ENCODE measurements around the gene PTK6. TPM values are rescaled to one million over a fixed set of nuclear protein-coding genes. Genes with fewer than 3 reads are reported as not detected.

Gene PTK6
- total RNA-seq, 2 experiments from 2014 or later, result 0.34 TPM; not detected in 1

DNA sequence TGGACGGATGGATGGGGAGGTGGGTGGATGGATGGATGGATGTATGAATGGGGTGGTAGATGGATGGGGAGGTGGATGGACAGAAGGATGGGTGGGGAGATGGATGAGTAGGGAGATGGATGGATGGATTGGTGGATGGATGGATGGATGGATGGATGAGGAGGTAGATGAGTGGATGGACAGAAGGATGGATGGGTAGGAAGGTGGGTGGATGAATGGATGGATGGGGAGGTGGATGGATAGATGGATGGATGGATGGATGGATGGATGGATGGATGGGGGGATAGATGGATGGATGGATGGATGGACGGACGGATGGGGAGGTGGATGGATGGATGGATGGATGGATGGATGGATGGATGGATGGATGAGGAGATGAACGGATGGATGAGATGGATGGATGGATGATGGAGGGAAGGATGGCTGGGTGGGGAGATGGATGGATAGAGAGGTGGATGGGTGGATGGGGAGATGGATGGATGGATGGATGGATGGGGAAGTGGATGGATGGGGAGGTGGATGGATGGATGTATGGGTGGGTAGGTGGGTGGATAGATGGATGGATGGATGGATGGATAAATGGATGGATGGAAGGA, 45.4 kb downstream of the PTK6 start:
- ATAC-seq, result no peak
- peaks cover 8% of the 10 kb centered on the region for H3K27me3 Mint-ChIP-seq (ENCODE audit: low read depth)

DNA sequence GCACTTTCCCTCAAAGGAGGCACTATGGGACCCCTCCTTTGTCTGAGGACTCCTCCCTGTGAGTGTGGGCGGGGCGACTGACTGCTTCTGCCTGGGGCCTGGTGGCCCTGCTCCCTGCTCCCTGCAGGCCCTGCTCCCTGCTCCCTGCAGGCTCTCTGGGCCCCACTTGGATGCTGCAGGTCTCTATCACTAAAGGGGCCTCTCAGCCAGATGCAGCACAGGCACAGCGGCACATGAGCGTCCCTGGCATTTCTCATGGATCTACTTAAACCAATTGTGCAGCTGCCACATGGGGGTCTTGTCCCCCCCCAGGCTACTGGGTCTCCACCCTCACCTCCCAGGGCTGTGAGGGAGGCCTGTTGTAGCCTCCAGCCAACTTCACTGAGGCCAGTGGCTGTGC, 46.1 kb downstream of the PTK6 start:
- no peak overlapping the region for H3K4me3 Mint-ChIP-seq
- H3K9me3 Mint-ChIP-seq (ENCODE audit: insufficient read depth), result no peaks in the 10 kb centered on the region
- DNase-seq (no peak), ATAC-seq (no peak)
- ChIA-PET CTCF (no interaction called here), POLR2A (no interaction called here)
- H3K27ac Mint-ChIP-seq, result no peak overlapping the region
- H3K27me3 Mint-ChIP-seq (ENCODE audit: low read depth), result peaks cover 8% of the 10 kb centered on the region
- no peaks in the 10 kb centered on the region for H3K4me1 Mint-ChIP-seq (ENCODE audit: low read depth)
- no peaks in the 10 kb centered on the region for H3K36me3 Mint-ChIP-seq (ENCODE audit: low read depth)

More for the DNA sequence above, 45.4 kb downstream of the PTK6 start:
- Mint-ChIP-seq H3K4me1 (ENCODE audit: low read depth) (peaks cover 5% of the 10 kb centered on the region), H3K9me3 (ENCODE audit: insufficient read depth) (no peaks in the 10 kb centered on the region), H3K4me3 (no peak overlapping the region), H3K27ac (no peak overlapping the region), H3K36me3 (ENCODE audit: low read depth) (no peaks in the 10 kb centered on the region)
- CTCF ChIA-PET, result no interaction called here
- no peak for DNase-seq
- POLR2A ChIA-PET, result no interaction called here

DNA sequence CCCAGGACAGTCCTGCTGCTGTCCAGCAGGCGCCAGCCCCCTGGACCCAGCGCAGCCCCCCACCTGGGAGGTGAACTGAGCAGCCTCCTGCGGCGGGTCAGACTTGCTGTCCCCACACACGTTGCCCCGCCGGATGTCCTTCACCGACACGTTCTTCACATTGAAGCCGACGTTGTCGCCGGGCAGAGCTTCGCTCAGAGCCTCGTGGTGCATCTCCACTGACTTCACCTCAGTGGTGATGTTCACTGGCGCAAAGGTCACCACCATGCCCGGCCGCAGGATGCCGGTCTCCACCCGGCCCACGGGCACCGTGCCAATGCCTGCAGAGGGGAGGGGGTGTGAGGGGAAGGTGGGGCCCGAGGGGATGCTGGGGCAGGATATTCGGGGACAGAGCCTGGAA, 46.8 kb downstream of the PTK6 start:
- H3K4me3 Mint-ChIP-seq, result no peak overlapping the region
- no peak for ATAC-seq
- ChIA-PET POLR2A (no interaction called here), CTCF (no interaction called here)
- peaks cover 8% of the 10 kb centered on the region for H3K27me3 Mint-ChIP-seq (ENCODE audit: low read depth)
- H3K36me3 Mint-ChIP-seq (ENCODE audit: low read depth), result no peaks in the 10 kb centered on the region
- DNase-seq, result no peak
- H3K9me3 Mint-ChIP-seq (ENCODE audit: insufficient read depth), result no peaks in the 10 kb centered on the region
- no peaks in the 10 kb centered on the region for H3K4me1 Mint-ChIP-seq (ENCODE audit: low read depth)
- H3K27ac Mint-ChIP-seq, result no peak overlapping the region

DNA sequence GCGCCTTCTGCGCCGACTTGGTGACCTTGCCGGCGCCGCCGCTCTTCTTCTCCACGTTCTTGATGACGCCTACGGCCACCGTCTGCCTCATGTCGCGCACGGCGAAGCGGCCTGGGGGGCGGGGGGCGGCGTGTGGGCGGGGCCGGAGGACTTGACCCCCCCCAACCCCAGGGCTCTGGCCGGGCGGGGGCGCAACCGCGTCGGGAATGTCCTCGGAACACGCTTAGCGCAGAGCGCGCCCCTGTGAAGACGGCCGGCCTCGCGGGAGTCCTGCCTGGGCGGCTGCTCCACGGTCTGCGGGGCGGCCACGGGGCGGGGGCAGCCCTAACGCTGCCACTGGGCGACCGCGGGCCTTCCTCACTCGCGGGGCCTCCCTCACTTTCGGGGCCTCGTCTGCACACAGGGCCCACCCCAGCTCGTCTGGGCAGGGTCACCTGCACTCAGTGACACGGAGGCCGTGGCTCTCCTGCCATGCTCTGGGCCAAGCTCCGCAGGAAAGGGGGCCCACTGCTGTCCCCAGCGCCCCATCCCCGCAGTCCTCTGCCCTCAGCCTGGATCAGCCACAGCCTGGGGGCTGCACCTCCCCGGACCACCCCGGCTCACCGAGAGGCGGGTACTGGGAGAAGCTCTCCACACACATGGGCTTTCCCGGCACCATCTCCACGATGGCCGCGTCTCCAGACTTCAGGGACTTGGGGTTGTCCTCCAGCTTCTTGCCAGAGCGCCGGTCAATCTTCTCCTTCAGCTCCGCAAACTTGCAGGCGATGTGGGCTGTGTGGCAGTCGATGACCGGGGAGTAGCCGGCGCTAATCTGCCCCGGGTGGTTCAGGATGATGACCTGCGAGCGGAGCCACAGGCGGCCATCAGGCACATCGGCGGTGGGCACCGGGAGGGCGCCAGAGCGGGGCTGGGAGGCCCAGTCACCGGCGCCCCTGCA, 48.6 kb downstream of the PTK6 start:
- Mint-ChIP-seq H3K9me3 (ENCODE audit: insufficient read depth) (no peaks in the 10 kb centered on the region), H3K4me3 (no peak overlapping the region), H3K36me3 (ENCODE audit: low read depth) (no peaks in the 10 kb centered on the region), H3K27me3 (ENCODE audit: low read depth) (peaks cover 8% of the 10 kb centered on the region), H3K27ac (no peak overlapping the region), H3K4me1 (ENCODE audit: low read depth) (no peaks in the 10 kb centered on the region)
- ChIA-PET POLR2A (no interaction called here), CTCF (no interaction called here)
- ATAC-seq (no peak), DNase-seq (no peak)

DNA sequence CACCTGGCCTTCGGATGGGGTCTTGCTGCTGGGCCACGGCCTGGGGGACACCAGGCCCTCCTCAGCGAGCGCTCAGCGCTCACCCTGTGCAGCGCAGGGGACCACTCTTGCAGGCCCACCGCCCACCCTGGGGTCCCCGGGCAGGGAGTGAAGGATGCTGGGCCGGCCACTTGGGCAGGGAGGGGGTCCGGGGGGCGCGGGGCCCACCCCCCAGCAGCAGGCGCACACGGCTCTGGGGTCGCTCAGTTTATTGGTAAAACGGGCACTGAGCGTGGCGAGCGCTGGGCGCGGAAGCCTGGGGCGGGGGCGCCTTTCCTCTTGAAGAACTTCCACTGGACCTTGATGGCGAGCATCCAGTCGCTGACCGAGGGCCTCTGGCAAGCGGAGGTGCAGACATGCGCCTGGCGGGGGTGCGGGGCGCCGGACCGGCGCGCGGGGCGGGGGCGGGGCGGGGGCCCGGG, 49.4 kb downstream of the PTK6 start:
- H3K4me1 Mint-ChIP-seq (ENCODE audit: low read depth), result no peaks in the 10 kb centered on the region
- DNase-seq (no peak), ATAC-seq (no peak)
- no peaks in the 10 kb centered on the region for H3K36me3 Mint-ChIP-seq (ENCODE audit: low read depth)
- no peaks in the 10 kb centered on the region for H3K9me3 Mint-ChIP-seq (ENCODE audit: insufficient read depth)
- ChIA-PET CTCF (no interaction called here), POLR2A (no interaction called here)
- H3K27ac Mint-ChIP-seq, result no peak overlapping the region
- H3K4me3 Mint-ChIP-seq, result no peak overlapping the region
- peaks cover 10% of the 10 kb centered on the region for H3K27me3 Mint-ChIP-seq (ENCODE audit: low read depth)

DNA sequence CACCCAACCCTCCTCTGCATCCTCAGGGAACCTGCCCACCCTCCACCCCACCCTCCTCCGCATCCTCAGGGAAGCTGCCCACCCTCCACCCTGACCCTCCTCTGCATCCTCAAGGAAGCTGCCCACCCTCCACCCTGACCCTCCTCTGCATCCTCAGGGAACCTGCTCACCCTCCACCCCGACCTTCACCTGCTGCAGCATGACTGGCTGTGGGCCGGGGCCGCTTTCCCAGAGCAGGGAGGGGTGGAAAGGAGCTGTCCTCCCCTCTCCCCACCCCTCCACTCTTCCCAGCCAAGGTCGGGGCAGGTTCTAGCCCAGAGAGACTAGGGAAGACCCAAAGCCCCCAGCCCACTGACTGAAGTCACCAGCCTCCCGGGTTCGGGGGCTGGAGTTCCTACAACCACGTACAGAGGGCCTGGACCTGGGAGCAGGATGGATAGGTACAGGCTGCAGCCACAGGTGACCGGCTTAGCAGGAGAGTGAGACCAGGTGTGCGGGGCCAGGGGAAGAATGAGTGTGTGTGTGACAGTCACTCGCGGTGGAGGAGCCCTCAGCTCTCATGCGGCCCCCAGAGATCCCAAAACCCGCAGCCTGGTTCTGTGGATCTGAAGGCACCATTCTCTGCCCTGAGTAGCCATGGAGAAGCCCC, 49.9 kb downstream of the PTK6 start:
- Mint-ChIP-seq H3K9me3 (ENCODE audit: insufficient read depth) (no peaks in the 10 kb centered on the region), H3K27ac (no peak overlapping the region), H3K27me3 (ENCODE audit: low read depth) (peaks cover 10% of the 10 kb centered on the region), H3K4me1 (ENCODE audit: low read depth) (no peaks in the 10 kb centered on the region), H3K4me3 (no peak overlapping the region), H3K36me3 (ENCODE audit: low read depth) (no peaks in the 10 kb centered on the region)
- DNase-seq, result no peak
- CTCF ChIA-PET, result no interaction called here
- POLR2A ChIA-PET, result no interaction called here
- ATAC-seq, result no peak

DNA sequence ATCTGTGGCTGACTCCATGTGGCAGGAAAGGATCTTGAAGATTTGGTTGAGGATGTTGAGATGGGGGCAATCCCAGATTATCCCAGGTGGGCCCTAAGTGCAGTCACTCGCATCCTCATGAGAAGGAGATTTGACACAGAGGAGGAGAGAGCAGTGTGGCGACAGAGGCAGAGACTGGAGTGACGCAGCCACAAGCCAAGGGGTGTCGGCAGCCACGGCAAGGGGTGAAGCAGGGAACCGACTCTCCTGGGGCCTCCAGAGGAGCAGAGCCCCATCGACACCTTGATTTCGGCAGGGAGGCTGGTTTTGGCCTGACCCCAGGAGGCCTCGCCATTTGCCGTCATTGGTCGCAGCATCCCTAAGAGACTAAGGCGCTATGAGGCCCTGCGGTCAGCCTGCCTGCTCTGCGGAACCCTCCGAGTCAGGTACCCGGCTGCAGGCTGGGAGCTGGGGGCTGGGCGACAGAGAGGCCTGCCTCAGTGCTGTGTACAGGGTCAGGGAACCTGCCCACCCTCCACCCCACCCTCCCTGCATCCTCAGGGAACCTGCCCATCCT, 50.8 kb downstream of the PTK6 start:
- Mint-ChIP-seq H3K27ac (no peak overlapping the region), H3K4me1 (ENCODE audit: low read depth) (no peaks in the 10 kb centered on the region), H3K36me3 (ENCODE audit: low read depth) (no peaks in the 10 kb centered on the region), H3K27me3 (ENCODE audit: low read depth) (peaks cover 12% of the 10 kb centered on the region), H3K9me3 (ENCODE audit: insufficient read depth) (no peaks in the 10 kb centered on the region), H3K4me3 (no peak overlapping the region)
- ATAC-seq, result no peak
- no peak for DNase-seq
- ChIA-PET POLR2A (no interaction called here), CTCF (no interaction called here)

DNA sequence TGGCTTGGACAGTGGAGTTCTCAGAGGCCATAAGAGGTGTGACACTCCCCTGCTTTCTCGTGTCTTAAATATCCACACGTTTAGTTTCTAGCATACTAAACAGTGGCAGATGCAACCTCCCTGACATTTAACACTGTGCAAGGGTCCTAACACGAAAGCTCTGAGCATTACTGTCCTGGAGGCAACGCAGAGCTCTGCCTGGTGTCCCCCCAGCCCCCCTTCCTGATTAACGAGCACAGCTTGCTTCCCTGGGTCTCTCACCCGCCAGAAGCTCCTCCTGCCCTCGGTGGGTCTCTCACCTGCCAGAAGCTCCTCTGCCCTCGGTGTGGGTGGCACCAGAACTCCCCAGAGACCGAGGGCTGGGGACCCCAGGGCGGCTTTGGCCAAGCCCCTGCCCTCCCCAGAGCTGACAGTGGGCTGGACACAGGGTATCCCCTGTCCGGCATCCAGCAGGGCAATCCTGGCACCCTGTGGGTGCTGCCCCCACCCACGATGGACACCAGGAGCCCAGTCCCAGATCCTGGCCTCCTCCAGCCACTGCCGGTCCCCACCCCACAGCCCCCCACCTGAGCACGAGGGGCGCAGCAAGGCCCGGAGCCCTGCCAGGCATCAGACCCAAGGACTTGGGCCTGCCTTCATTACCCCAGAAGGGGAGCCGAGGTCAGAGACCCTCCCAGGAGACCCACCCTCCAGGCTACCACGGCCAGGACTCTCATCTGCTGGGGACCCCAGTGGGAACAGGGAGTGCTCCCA, 52.3 kb downstream of the PTK6 start:
- no peaks in the 10 kb centered on the region for H3K9me3 Mint-ChIP-seq (ENCODE audit: insufficient read depth)
- no peak overlapping the region for H3K4me3 Mint-ChIP-seq
- H3K4me1 Mint-ChIP-seq (ENCODE audit: low read depth), result no peaks in the 10 kb centered on the region
- ChIA-PET POLR2A (no interaction called here), CTCF (interaction anchor here (1.9 kb wide), 1 partner anchor 12 kb away, joined by 6 read pairs; no protein-coding TSS in a partner anchor)
- H3K27me3 Mint-ChIP-seq (ENCODE audit: low read depth), result peaks cover 13% of the 10 kb centered on the region
- H3K27ac Mint-ChIP-seq, result no peak overlapping the region
- H3K36me3 Mint-ChIP-seq (ENCODE audit: low read depth), result no peaks in the 10 kb centered on the region
- DNase-seq (no peak), ATAC-seq (no peak)

DNA sequence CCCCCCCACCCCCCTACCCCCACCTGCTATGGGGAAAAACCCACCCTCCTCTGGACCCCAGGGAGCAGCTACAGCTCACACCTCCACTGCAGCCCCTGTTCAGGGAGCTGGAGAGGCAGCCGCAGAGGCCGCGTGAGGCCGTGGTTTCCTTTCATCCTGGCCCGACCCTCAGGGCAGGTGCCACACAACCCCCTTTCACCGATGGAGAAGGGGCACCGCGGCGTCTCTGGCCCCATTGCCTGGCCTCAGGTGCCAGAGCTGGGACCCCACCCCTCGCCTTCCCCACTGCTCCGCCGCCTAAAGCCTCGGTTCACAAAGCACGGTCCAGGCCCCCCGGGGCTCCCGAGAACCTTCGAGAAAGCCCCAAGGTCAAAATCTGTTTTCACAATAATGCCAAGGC, 52.9 kb downstream of the PTK6 start:
- no peak overlapping the region for H3K27ac Mint-ChIP-seq
- no peaks in the 10 kb centered on the region for H3K36me3 Mint-ChIP-seq (ENCODE audit: low read depth)
- POLR2A ChIA-PET, result no interaction called here
- ATAC-seq (no peak), DNase-seq (no peak)
- H3K9me3 Mint-ChIP-seq (ENCODE audit: insufficient read depth), result no peaks in the 10 kb centered on the region
- H3K27me3 Mint-ChIP-seq (ENCODE audit: low read depth), result peaks cover 10% of the 10 kb centered on the region
- H3K4me3 Mint-ChIP-seq, result no peak overlapping the region
- no peaks in the 10 kb centered on the region for H3K4me1 Mint-ChIP-seq (ENCODE audit: low read depth)
- CTCF ChIA-PET, result interaction anchor here (1.9 kb wide), 1 partner anchor 12 kb away, joined by 6 read pairs; no protein-coding TSS in a partner anchor

DNA sequence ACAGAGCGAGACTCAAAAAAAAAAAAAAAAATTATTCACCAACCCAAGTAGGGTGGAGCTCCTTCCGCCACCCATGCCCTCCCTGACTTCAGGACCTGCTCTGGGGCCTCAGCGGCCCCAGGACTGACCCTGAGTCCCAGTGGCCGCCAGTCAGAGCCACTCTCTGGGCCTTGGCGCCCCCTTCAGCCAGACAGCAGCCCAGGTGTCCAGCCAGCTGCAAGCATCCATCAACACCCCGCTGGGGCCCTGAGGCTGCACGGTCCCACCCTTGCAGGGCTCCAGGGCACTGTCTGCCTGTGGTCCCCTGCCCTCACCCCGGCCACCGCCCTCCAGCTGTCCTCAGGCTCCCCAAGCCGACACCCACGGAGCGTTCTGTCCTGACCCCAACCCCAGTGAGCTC, 53.3 kb downstream of the PTK6 start:
- ATAC-seq, result no peak
- ChIA-PET CTCF (interaction anchor here (1.9 kb wide), 1 partner anchor 13 kb away, joined by 6 read pairs; no protein-coding TSS in a partner anchor), POLR2A (no interaction called here)
- no peak overlapping the region for H3K4me3 Mint-ChIP-seq
- H3K4me1 Mint-ChIP-seq (ENCODE audit: low read depth), result no peaks in the 10 kb centered on the region
- H3K9me3 Mint-ChIP-seq (ENCODE audit: insufficient read depth), result no peaks in the 10 kb centered on the region
- DNase-seq, result no peak
- H3K27ac Mint-ChIP-seq, result no peak overlapping the region
- no peaks in the 10 kb centered on the region for H3K36me3 Mint-ChIP-seq (ENCODE audit: low read depth)
- peaks cover 6% of the 10 kb centered on the region for H3K27me3 Mint-ChIP-seq (ENCODE audit: low read depth)

DNA sequence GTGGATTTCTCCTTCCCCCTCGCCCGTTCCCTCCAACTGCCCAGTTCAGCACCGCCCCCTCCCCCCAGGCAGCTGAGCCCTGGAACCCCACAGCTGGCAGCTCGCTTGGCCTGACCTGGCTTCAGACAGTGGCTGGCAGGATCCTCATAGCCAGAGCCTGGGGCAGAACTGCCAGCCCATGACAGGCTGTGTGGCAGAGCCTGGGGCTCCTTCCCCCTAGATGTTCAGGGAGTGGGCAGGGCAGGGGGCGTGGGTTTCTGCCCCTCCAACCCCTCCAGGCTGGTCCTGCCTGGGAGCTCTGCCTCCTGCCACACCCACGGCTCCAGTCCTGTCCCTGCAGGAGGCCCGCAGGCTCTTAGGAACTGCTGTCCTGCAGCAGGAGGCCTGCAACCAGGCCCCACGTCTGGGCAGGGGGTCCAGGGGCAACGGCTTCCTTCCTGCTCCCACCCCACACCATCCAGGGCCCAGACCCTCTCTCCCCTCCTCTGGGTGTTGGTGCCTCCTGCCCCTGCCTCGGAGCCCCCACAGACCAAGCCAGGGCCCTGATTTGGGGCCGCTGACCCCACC, 55.1 kb downstream of the PTK6 start:
- POLR2A ChIA-PET, result no interaction called here
- ATAC-seq (no peak), DNase-seq (no peak)
- no peaks in the 10 kb centered on the region for H3K36me3 Mint-ChIP-seq (ENCODE audit: low read depth)
- H3K27me3 Mint-ChIP-seq (ENCODE audit: low read depth), result peaks cover 5% of the 10 kb centered on the region
- H3K9me3 Mint-ChIP-seq (ENCODE audit: insufficient read depth), result no peaks in the 10 kb centered on the region
- H3K4me1 Mint-ChIP-seq (ENCODE audit: low read depth), result no peaks in the 10 kb centered on the region
- no peak overlapping the region for H3K4me3 Mint-ChIP-seq
- CTCF ChIA-PET, result interaction anchor here (2.1 kb wide), 1 partner anchor 14 kb away, joined by 7 read pairs; no protein-coding TSS in a partner anchor
- H3K27ac Mint-ChIP-seq, result no peak overlapping the region

Measured in activated CD8-positive, alpha-beta T cell treated with anti-CD3 and anti-CD28 coated beads, Interleukin-2, amount 10 ng/mL, durations not matched to agents 7 days and 5 days (primary cell).